ENCODE measurements around the gene FOXO1.

The FOXO1 gene

DNA sequence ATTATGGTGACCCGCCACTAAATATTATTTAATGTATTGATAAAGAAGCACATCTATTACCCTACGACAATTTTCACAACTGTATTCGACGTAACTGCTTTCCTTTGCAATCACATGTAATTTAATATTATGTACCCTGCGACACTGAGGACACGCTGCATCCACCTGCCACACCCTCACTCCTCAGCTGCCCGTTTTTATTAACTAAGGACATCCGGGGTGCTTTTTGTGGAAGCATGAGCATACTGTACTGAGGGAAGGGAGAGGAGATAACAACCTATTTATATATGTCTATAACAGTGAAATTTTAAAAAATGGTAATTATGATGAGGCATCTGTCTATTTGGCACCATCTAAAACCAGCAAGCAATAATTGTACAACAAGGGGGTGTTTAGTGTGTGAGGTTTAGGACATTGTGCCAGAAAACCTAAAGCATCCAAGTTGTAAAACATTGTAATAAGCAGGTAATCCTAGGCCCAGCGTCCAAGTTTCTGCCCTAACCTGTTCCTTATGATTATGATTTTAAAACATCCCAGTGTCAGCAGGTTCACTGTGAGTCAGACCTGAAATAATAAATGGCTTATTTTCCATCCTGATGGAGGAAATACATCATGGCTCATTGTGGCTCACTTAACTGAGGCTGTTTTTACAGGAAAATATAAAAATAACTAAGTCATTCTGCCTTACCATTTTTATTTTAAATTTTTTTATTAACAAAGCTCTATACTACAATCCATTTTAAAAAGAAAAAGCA, 56.3 kb downstream of the FOXO1 start:
- no peak for DNase-seq (ENCODE audit: low read depth in 2 of 2)

DNA sequence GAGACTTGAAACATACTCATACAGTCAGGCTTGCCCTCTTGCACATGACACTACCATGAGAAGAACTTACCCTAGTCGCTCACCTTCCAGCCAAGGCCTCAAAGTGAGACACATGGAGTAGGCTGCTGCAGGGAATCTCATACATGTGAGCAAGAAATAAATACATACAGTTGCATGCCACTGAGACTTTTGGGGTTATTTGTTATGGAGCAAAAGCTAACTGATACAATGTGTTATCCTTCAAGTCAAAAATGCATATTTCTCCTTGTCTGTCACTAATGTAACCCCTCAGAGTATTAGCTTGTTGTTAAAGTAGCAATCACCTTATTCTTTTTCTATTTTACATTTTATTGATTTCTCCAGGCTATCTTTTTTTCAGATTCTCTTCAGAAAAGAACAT, 58.1 kb downstream of the FOXO1 start:
- DNase-seq (ENCODE audit: low read depth in 2 of 2), result no peak

GRCh38 chr13:40605573-40605972, 60.9 kb downstream of the FOXO1 start:
- DNase-seq (ENCODE audit: low read depth in 2 of 2), result no peak

GRCh38 chr13:40604135-40604534, 62.3 kb downstream of the FOXO1 start:
- DNase-seq (ENCODE audit: low read depth in 2 of 2), result no peak

DNA sequence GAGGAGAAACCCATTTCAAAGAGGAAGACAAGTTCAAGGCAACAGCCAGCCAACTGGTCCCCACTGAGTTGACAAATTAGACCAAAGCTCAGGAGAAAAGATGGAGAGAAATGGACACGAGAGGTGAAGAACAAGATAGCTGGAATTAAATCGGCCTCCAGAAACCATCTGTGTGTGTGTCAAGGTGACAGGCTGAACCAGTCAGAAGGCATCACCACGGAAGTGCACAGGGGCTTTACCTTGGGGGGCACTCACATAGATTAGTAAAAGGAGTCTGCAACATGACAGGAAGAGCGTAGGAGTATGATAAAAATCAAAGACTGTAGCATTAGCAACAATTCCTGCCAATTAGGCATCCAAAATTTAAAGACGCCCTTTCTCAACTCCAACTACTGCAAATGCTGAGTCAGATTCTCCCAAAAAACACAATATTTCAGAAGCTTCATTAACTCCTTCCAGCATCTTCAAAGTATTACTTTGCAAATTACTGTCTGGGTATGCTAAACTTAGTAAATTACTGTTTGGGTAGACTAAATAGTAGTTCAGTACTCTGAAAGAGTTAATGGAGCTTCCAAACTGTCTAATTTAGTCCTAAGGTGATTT, 66.2 kb downstream of the FOXO1 start:
- peak in 1 of 2 donors; percentile 16 for DNase-seq (ENCODE audit: low read depth in 2 of 2)

DNA sequence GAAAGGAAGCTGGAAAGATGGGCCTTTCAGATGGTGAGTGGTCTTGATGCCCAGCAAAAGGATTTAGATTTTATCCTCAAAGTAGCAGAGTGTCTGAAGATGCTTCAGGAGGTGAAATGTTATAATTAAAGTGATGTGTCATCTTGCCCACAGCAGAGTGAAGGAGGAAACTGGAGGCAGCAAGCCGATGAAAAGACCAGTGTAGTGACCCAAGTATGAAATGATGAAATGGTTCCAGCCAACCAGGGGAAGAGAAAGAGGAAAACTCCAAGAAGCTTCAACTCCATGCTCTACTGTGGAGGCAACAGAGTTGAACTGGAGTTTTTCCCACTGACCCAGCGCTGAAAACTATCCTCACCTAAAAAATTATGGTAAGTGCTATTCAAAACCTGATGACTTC, 66.7 kb downstream of the FOXO1 start:
- DNase-seq (ENCODE audit: low read depth in 2 of 2), result no peak

DNA sequence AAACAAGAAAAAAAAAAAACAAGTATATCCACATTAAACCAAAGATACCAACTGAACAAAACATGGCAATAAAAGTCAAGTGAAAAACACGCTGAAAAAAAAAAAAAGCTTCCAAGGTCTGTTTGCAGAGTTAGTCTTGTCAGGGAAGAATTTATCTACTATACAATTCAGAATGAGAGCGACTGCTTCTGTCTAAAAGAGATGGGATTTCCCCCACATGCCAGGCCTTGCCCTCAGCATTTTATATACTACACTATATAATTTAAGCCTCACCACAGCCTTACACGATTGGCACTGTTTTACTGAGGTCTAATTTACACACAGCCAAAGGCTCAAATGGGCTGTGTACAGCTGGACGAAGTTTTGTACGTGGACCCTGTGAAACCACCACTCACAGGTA, 67.3 kb downstream of the FOXO1 start:
- no peak for DNase-seq (ENCODE audit: low read depth in 2 of 2)

DNA sequence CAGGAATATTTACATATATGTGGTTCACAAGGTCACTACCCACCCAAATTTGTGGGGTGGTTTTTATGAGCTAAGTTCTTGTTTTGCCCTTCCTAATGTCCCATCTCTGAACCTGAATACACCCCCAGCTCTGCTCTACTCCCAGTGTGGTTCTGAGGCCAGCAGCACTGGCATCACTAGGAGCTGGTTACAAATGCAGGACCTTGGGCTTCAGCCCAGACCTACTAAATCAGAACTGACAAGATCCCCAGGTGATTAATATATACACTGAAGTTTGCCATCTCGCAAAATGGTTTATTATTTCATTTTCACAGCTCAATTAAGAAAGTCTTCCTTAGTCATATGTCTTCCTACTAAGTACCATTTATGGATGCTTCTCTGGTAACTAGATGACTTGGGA, 67.9 kb downstream of the FOXO1 start:
- DNase-seq (ENCODE audit: low read depth in 2 of 2), result no peak

DNA sequence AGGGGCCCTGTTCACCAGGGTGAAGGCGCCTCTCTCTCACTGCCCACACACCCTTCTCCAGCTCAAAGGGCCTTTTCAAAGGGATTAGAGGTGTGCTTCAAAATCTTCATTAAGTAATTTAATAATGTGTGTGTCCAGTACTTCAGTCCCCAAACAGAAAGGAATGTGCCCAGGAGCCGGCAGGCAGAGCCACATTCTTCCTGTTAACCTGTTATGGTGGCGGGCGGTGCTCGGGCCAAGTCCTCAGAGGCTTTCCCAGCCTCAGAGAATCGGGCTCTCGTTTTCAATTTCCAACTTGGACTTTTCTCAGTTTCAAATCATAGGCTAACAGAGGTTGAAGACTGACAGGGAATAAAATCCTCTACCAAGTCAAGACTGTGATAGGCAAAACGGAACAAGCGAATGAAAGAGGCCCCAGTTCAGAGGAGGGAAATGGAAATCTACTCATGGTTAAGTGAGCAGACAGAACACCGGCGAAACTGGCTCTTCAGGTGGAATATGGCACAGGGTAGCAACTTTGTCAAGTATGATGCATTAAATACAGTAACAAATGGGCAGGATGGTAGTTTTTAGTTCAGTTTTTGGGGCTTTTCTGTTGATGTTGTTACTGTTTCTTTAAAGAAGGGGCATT, 68.6 kb downstream of the FOXO1 start:
- DNase-seq (ENCODE audit: low read depth in 2 of 2), result no peak

- no peak for DNase-seq (ENCODE audit: low read depth in 2 of 2)
These were observed 70.0 kb downstream of the FOXO1 start for GRCh38 chr13:40596484-40596883.

DNA sequence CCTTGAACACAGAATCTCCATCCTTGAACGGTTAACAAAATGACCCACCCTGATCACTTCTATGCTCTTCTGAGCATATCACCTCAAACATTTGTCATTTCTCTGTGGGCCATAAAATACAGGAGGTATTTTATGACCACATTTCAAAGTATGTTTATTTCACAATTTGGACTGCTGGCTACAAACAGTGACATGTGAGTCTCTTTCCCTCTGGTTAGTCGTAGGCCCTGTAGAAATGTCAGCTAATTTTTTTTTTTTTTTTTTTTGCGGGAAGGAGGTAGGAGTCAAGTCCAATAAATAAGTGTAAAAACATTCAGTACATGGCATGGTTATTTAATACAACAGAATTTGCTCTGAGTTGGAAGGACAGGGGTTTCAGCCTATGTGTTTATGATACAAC, 70.7 kb downstream of the FOXO1 start:
- DNase-seq (ENCODE audit: low read depth in 2 of 2), result no peak

DNA sequence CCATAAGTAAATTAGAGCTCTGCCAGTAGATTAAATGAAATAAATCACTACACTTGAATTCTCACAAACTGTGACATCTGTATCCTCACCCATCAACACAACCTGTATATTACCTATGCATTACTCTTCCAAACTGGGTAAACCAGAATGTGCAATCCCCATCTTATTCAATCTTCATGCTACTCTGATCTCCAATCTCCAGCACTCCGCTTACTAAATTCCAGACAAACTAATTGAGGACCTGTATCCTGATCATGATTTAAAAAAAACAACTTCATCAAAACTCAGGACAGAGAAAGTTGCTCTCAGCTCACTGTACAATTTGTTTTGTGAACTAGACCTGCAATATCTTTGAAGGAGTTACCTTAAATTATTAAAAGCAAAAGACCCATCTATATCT, 74.4 kb downstream of the FOXO1 start:
- no peak for DNase-seq (ENCODE audit: low read depth in 2 of 2)

DNA sequence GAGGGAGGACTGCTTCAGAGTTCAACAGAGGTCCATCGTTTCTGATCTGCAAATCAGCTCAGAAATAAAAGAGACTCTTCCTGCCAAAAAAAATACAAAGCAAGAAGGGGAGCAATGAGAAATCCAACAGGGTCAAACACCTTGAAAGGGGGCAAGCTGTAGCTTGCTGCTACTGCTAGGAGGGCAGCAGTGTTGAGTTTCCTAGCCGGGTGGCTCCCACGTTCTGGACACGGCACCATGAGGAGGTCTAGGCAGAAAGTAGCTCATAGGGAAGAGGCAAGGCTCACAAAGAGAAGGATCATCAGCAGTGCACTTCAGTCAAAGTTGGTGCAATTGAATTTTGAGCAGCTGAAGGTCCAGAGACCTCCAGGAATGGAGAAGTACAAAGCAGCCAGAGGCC, 75.3 kb downstream of the FOXO1 start:
- DNase-seq (ENCODE audit: low read depth in 2 of 2), result no peak

- no peak for DNase-seq (ENCODE audit: low read depth in 2 of 2)
These were observed 76.2 kb downstream of the FOXO1 start for GRCh38 chr13:40590112-40590862.

DNA sequence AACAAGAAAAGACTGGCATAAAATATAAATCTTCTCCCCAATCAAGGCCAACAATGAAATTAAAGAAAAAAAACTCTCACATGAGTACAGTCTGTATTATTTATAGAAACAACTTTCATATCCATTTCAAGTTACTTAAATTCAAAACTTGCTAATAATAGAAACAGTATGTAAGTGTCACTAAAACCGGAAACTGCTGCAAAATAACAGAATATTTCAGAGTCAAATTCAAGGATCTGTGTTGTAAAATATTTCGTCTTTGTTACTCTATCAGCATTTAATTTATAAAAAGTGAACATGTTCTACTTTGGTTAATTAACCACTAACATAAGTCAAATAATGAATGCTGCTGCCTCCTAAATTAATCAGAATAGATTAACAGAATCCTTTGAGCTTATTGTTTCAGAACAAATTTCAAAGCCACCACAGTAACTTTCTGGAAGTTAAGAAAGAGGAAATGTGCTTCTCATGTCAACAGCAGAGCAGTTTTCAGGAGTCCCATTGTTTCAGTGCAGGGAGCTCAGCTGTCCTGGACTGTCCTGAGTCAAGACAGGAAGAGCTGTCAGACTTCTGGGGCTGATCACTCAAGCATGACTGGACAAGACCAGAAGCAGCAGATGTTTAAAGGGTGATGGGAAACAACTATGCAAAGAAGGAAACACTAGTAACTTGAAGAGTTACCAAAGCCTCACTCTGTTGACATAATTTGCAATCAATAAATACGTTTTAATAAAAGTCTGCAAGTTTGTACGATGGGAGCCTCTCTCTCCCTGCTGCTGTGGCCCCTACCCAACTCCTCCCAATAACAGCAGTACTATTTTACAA, 76.9 kb downstream of the FOXO1 start:
- no peak for DNase-seq (ENCODE audit: low read depth in 2 of 2)

DNA sequence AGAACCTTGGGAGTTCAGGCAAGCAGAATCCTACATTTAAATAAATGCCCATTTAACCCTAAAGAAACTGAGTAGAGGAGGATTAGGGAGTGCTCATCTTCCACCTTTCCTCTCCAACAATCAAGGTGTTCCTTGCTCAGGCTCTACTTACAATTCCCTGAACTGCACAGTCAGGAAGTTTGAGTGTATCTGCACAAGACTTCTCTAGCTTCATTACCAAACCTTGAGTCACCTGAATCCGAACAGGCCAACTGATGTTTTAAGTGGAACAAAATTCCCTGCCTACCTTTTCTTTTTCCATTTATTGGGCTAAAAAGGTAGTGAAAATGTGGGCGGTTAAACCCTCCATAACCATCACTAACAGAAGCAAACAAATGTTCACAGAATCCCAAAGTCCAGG, 78.3 kb downstream of the FOXO1 start:
- DNase-seq (ENCODE audit: low read depth in 2 of 2), result no peak

DNA sequence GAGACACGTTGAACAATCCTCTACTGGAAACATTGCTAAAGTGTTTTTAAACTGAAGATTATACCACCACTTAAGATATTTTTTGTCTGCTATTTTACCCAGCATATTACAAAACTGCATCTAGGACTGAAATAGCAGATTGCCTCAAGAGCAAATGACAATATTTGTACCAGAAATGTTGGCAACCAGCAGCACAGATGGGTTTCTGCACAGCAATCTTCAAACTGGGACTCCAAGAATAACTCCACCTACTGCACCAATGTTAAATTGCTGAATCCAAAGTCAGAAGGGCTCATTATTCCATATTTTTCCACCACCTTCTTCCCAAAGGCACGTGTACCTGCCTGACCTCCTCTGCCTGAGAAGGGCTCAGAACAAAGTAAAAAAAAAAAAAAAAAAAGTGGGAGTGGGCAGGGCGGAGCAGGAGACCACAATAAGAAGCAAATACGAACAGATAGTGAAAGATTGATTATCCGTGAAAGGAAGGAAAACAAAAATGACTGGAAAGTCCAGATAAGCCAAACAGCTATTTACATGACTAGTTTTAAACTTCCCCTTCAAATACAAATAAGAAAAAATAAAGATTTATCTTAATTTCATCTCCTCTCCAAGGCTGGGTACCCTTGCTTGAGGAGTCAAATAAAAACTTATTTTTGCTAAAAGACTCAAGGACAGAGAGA, 79.4 kb downstream of the FOXO1 start:
- DNase-seq (ENCODE audit: low read depth in 2 of 2), result no peak

GRCh38 chr13:40585911-40586471, 80.5 kb downstream of the FOXO1 start:
- DNase-seq (ENCODE audit: low read depth in 2 of 2), result no peak

GRCh38 chr13:40583738-40584137, 82.7 kb downstream of the FOXO1 start:
- no peak for DNase-seq (ENCODE audit: low read depth in 2 of 2)

- DNase-seq (ENCODE audit: low read depth in 2 of 2), result no peak
These were observed 83.9 kb downstream of the FOXO1 start for GRCh38 chr13:40582531-40582930.

- no peak for DNase-seq (ENCODE audit: low read depth in 2 of 2)
These were observed 85.2 kb downstream of the FOXO1 start for GRCh38 chr13:40581277-40581579.
